Upper lobe of left lung (tissue), 4 donors: ENCODE measurements around the gene CFAP300.

Experiments used
- POLR2A ChIP-seq, 4 donors: fragments of 450-650 bp; IDR thresholded peaks; one replicate each; pipeline ENCODE4 v1.5.1; 2016 to 2017; ENCODE audit warnings: antibody characterized with exemption in 4 of 4, mild to moderate bottlenecking in 2 of 4
- POLR2AphosphoS5 ChIP-seq, 2 donors: sonication (generic); formaldehyde crosslinking; IDR thresholded peaks; one replicate each; pipeline ENCODE4 v1.5.1; 2017; ENCODE audit warnings: antibody characterized with exemption in 2 of 2
- TF ChIP-seq, protein P1 (sequence below), 6 experiments: fragments of 450-650 bp in 4 of 6; fragments of 200-600 bp in 2 of 6; sonication (generic) in 2 of 6; IDR thresholded peaks; one replicate each; pipeline ENCODE4 v1.5.1; 2016 to 2019; ENCODE audit warnings: antibody characterized with exemption in 6 of 6

GRCh38 chr11:102010776-102011494, 36.3 kb upstream of the CFAP300 start:
- TF ChIP-seq, protein P1, sequence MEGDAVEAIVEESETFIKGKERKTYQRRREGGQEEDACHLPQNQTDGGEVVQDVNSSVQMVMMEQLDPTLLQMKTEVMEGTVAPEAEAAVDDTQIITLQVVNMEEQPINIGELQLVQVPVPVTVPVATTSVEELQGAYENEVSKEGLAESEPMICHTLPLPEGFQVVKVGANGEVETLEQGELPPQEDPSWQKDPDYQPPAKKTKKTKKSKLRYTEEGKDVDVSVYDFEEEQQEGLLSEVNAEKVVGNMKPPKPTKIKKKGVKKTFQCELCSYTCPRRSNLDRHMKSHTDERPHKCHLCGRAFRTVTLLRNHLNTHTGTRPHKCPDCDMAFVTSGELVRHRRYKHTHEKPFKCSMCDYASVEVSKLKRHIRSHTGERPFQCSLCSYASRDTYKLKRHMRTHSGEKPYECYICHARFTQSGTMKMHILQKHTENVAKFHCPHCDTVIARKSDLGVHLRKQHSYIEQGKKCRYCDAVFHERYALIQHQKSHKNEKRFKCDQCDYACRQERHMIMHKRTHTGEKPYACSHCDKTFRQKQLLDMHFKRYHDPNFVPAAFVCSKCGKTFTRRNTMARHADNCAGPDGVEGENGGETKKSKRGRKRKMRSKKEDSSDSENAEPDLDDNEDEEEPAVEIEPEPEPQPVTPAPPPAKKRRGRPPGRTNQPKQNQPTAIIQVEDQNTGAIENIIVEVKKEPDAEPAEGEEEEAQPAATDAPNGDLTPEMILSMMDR (IDR thresholded peaks at IDR 0.05): no peak
- TF ChIP-seq POLR2A (IDR thresholded peaks at IDR 0.05) (no peak), POLR2AphosphoS5 (IDR thresholded peaks at IDR 0.05) (peak; percentile 17 to 40)
